B cell (primary cell): ENCODE data around the gene GUSB. TPM values are rescaled to one million over a fixed set of nuclear protein-coding genes. Genes with fewer than 3 reads are reported as not detected.
"Not testable (repeated sequence)": the region's sequence is repeated elsewhere in the genome, so short reads cannot be mapped to it uniquely, and the experiment has no call there.

Experiments used
- ATAC-seq: fragments of 200-7000 bp; cut with Tn5 transposase; one replicate; pipeline ENCODE4 v1.10.0; 2021; ENCODE audit warnings: low read depth, mild to moderate bottlenecking, moderate number of reproducible peaks, moderate library complexity
- CTCF ChIA-PET: fragments of 350-600 bp; sonication (Branson Sonifier 250); formaldehyde crosslinking; loops from one replicate; lab custom pipeline; 2021; ENCODE audit warnings: antibody characterized with exemption, inconsistent platforms; lab: Charles Lee
- POLR2A ChIA-PET: fragments of 350-600 bp; sonication (Branson Sonifier 250); formaldehyde crosslinking; loops from one replicate; lab custom pipeline; 2021; ENCODE audit warnings: antibody characterized with exemption; lab: Charles Lee
- DNase-seq: peaks from one replicate; pipeline ENCODE4 v3.0.0; 2013
- H2AFZ ChIP-seq: 2 replicates; pipeline ENCODE4 v1.6.1; 2012; ENCODE audit warnings: mild to moderate bottlenecking, low read depth, low read length; ENCODE audit not compliant: insufficient read depth, poor library complexity, severe bottlenecking
- H3K27ac ChIP-seq, 2 donors: 1 replicate in 1 of 2; 2 replicates in 1 of 2; pipeline ENCODE4 v1.5.1; 2012 to 2013; ENCODE audit warnings: low read length in 2 of 2, mild to moderate bottlenecking in 2 of 2, moderate library complexity in 1 of 2
- H3K27me3 ChIP-seq, 4 experiments: fragments of 200-600 bp in 1 of 4; sonication (generic) in 1 of 4; replicated peaks in 1 of 4; 1 replicate in 2 of 4; 2 replicates in 2 of 4; pipeline versions ENCODE4 v1.6.1 to v1.7.0; 2013 to 2016; ENCODE audit warnings: low read length in 3 of 4, mild to moderate bottlenecking in 2 of 4, mixed read lengths in 1 of 4, moderate library complexity in 1 of 4; ENCODE audit not compliant: insufficient read depth in 4 of 4, control insufficient read depth in 3 of 4; ENCODE audit errors: control extremely low read depth in 1 of 4
- H3K36me3 ChIP-seq, 2 experiments: replicated peaks in 1 of 2; 1 replicate in 1 of 2; 2 replicates in 1 of 2; pipeline versions ENCODE4 v1.6.1 to v1.7.1; 2013; ENCODE audit warnings: low read length in 1 of 2; ENCODE audit not compliant: insufficient read depth in 2 of 2, control insufficient read depth in 1 of 2; ENCODE audit errors: control extremely low read depth in 1 of 2, extremely low read depth in 1 of 2
- H3K4me1 ChIP-seq, 2 donors: fragments of 200-600 bp in 1 of 2; sonication (generic) in 1 of 2; 1 replicate in 1 of 2; 2 replicates in 1 of 2; pipeline versions ENCODE4 v1.5.1 to v1.6.1; 2013 to 2017; ENCODE audit warnings: low read length in 2 of 2; ENCODE audit not compliant: control insufficient read depth in 2 of 2, insufficient read depth in 2 of 2
- H3K4me2 ChIP-seq: replicated peaks from 2 replicates; pipeline ENCODE3; 2012; ENCODE audit warnings: mild to moderate bottlenecking, low read depth, low read length; ENCODE audit not compliant: poor library complexity, severe bottlenecking
- H3K4me3 ChIP-seq, 5 experiments: fragments of 200-600 bp in 1 of 5; sonication (generic) in 1 of 5; 1 replicate in 3 of 5; 2 replicates in 2 of 5; pipeline versions ENCODE4 v1.5.1 to v1.7.0; 2011 to 2016; ENCODE audit warnings: low read length in 4 of 5, mild to moderate bottlenecking in 4 of 5, low read depth in 2 of 5, control low read depth in 1 of 5, moderate library complexity in 1 of 5; ENCODE audit not compliant: insufficient read depth in 1 of 5; ENCODE audit errors: control extremely low read depth in 1 of 5, extremely low read depth in 1 of 5
- H3K79me2 ChIP-seq: fragments of 200-600 bp; sonication (generic); one replicate; pipeline ENCODE4 v1.6.0; 2016; ENCODE audit warnings: low read length; ENCODE audit not compliant: control insufficient read depth, insufficient read depth
- H3K9ac ChIP-seq: fragments of 200-600 bp; sonication (generic); 2 replicates; pipeline ENCODE4 v1.6.1; 2017; ENCODE audit warnings: mild to moderate bottlenecking, low read length, moderate library complexity
- H3K9me3 ChIP-seq, 3 donors: one replicate each; pipeline versions ENCODE4 v1.6.1 to v1.7.1; 2013; ENCODE audit warnings: low read length in 2 of 3; ENCODE audit not compliant: control insufficient read depth in 2 of 3, insufficient read depth in 1 of 3; ENCODE audit errors: control extremely low read depth in 1 of 3
- H4K20me1 ChIP-seq: 2 replicates; pipeline ENCODE4 v1.6.0; 2012; ENCODE audit warnings: mild to moderate bottlenecking, low read length; ENCODE audit not compliant: insufficient read depth, control insufficient read depth, poor library complexity, severe bottlenecking
- H3K27ac Mint-ChIP-seq: one replicate; pipeline ENCODE4 v1.8.0; 2021; ENCODE audit warnings: mixed read lengths
- H3K27me3 Mint-ChIP-seq: one replicate; pipeline ENCODE4 v1.8.0; 2021; ENCODE audit warnings: mixed read lengths
- H3K4me1 Mint-ChIP-seq: one replicate; pipeline ENCODE4 v1.8.0; 2021; ENCODE audit warnings: mixed read lengths
- H3K4me3 Mint-ChIP-seq: one replicate; pipeline ENCODE4 v1.8.0; 2021; ENCODE audit warnings: mixed read lengths
- H3K9me3 Mint-ChIP-seq: one replicate; pipeline ENCODE4 v1.8.0; 2022; ENCODE audit warnings: mixed read lengths; ENCODE audit not compliant: insufficient read depth
- WGBS: methylation state at CpG from one replicate; pipeline ENCODE4 v1.1.5; 2013; ENCODE audit warnings: missing lambda C conversion rate; ENCODE audit not compliant: insufficient coverage; 5-methylcytosine and 5-hydroxymethylcytosine counted together
- intact Hi-C: fragments of 100-400 bp; cut with micrococcal nuclease; formaldehyde crosslinking; loops from one replicate; pipeline ENCODE4 v1.10.0; 2022
- polyA plus RNA-seq: library from polyadenylated mRNA; depleted of rRNA; stranded (reverse); fragments of >200 nt; gene quantifications from 2 replicates; pipeline ENCODE4 v1.2.3, GENCODE V29; 2012
- total RNA-seq, 2 donors: library from RNA; stranded (reverse); fragments of 120-200 nt in 1 of 2; gene quantifications; 1 replicate in 1 of 2; 2 replicates in 1 of 2; pipeline versions ENCODE4 v1.2.3 to v1.2.4, GENCODE V29; 2013 to 2022

Gene GUSB
- total and polyA plus RNA-seq, 2 donors (not counting 1 experiment from before 2014, with no cell fraction given) = 65.4 to 79.5 TPM

GRCh38 chr7:66000823-66001417, 18.9 kb upstream of the GUSB start:
- H3K36me3 ChIP-seq, H3K4me2 ChIP-seq, CTCF ChIA-PET, H3K27ac Mint-ChIP-seq, H3K4me1 Mint-ChIP-seq, H3K79me2 ChIP-seq, H2AFZ ChIP-seq, H3K27me3 Mint-ChIP-seq, DNase-seq, H4K20me1 ChIP-seq, H3K27ac ChIP-seq, H3K4me3 ChIP-seq, ATAC-seq, H3K9me3 ChIP-seq, H3K27me3 ChIP-seq, H3K4me1 ChIP-seq, H3K4me3 Mint-ChIP-seq, POLR2A ChIA-PET, intact Hi-C loops, H3K9me3 Mint-ChIP-seq, H3K9ac ChIP-seq: not testable (repeated sequence)
- WGBS = no CpG with 5 or more reads among the region's 5 CpGs

GRCh38 chr7:65994984-65995383, 13.0 kb upstream of the GUSB start:
- H4K20me1 ChIP-seq, H3K27me3 Mint-ChIP-seq, CTCF ChIA-PET, H3K27ac ChIP-seq, H3K9me3 ChIP-seq, H3K9ac ChIP-seq, H3K4me1 Mint-ChIP-seq, H3K4me2 ChIP-seq, ATAC-seq, H3K27ac Mint-ChIP-seq, DNase-seq, H3K9me3 Mint-ChIP-seq, H3K4me1 ChIP-seq, H3K79me2 ChIP-seq, H2AFZ ChIP-seq, H3K4me3 ChIP-seq, POLR2A ChIA-PET, intact Hi-C loops, H3K36me3 ChIP-seq, H3K27me3 ChIP-seq, H3K4me3 Mint-ChIP-seq: not testable (repeated sequence)
- WGBS = no CpG with 5 or more reads among the region's 1 CpG
